ENCODE results near the gene ASIC1. TPM values are rescaled to one million over a fixed set of nuclear protein-coding genes. Genes with fewer than 3 reads are reported as not detected.

Gene ASIC1
- polyA plus RNA-seq, 2 donors = 1.4 to 2.1 TPM

DNA sequence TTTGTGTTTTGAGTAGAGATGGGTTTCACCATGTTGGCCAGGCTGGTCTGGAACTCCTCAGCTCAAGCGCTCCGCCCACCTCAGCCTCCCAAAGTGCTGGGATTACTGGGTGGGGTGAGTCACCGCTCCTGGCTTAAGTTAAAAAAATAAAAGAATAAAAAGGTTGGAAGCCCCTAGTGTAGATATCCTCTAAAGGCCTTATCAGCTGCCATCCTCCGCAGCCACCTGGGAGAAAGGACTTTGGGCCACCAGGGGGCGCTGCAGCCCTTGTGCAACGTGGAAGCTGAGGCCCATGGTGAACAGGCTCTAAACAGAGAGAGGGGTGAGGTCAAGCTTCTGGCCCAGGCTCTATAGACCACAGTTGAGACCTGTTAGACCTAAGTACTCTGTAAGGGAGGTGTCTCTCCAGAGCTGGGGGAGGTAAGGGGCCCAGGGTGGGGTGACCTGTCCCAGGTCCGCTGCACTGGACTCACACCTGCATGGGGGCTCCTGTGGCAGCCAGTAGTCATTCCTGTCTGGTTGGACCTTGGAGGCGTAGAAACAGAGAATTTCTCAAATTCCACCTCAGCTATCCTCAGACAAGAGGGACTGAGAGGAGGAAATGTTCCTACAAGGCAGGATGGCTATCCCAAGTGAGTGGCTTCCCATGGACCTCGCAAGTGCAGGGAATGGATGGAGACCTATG is 18.1 kb upstream of the ASIC1 start:
- H3K27me3 ChIP-seq (ENCODE audit: control insufficient read depth in 1 of 2, insufficient read depth in 2 of 2, low read length in 2 of 2) = no peaks in the 10 kb centered on the region
- H3K27ac ChIP-seq (ENCODE audit: low read depth in 2 of 2, low read length in 1 of 2) = no peak overlapping the region
- no peaks in the 10 kb centered on the region for H3K36me3 ChIP-seq (ENCODE audit: control insufficient read depth in 2 of 2, insufficient read depth in 2 of 2, low read length in 1 of 2)
- 43 to 47% methylated on average over 9 of the region's 9 CpGs for WGBS, 2 donors
- H3K4me3 ChIP-seq (ENCODE audit: low read depth in 1 of 2, low read length in 2 of 2) = no peak overlapping the region
- no peaks in the 10 kb centered on the region for H3K9me3 ChIP-seq (ENCODE audit: control insufficient read depth in 2 of 2, insufficient read depth in 1 of 2, low read depth in 1 of 2, low read length in 1 of 2)
- no peaks in the 10 kb centered on the region for H3K4me1 ChIP-seq (ENCODE audit: control insufficient read depth in 2 of 2, insufficient read depth in 2 of 2, low read length in 1 of 2)

GRCh38 chr12:50040657-50041056 is 16.7 kb upstream of the ASIC1 start:
- no peak overlapping the region for H3K4me3 ChIP-seq (ENCODE audit: low read depth in 1 of 2, low read length in 2 of 2)
- no peaks in the 10 kb centered on the region for H3K27me3 ChIP-seq (ENCODE audit: control insufficient read depth in 1 of 2, insufficient read depth in 2 of 2, low read length in 2 of 2)
- no peaks in the 10 kb centered on the region for H3K9me3 ChIP-seq (ENCODE audit: control insufficient read depth in 2 of 2, insufficient read depth in 1 of 2, low read depth in 1 of 2, low read length in 1 of 2)
- no peak overlapping the region for H3K27ac ChIP-seq (ENCODE audit: low read depth in 2 of 2, low read length in 1 of 2)
- no peaks in the 10 kb centered on the region for H3K36me3 ChIP-seq (ENCODE audit: control insufficient read depth in 2 of 2, insufficient read depth in 2 of 2, low read length in 1 of 2)
- 71 to 74% methylated on average over 4 of the region's 4 CpGs for WGBS, 2 donors
- no peaks in the 10 kb centered on the region for H3K4me1 ChIP-seq (ENCODE audit: control insufficient read depth in 2 of 2, insufficient read depth in 2 of 2, low read length in 1 of 2)

DNA sequence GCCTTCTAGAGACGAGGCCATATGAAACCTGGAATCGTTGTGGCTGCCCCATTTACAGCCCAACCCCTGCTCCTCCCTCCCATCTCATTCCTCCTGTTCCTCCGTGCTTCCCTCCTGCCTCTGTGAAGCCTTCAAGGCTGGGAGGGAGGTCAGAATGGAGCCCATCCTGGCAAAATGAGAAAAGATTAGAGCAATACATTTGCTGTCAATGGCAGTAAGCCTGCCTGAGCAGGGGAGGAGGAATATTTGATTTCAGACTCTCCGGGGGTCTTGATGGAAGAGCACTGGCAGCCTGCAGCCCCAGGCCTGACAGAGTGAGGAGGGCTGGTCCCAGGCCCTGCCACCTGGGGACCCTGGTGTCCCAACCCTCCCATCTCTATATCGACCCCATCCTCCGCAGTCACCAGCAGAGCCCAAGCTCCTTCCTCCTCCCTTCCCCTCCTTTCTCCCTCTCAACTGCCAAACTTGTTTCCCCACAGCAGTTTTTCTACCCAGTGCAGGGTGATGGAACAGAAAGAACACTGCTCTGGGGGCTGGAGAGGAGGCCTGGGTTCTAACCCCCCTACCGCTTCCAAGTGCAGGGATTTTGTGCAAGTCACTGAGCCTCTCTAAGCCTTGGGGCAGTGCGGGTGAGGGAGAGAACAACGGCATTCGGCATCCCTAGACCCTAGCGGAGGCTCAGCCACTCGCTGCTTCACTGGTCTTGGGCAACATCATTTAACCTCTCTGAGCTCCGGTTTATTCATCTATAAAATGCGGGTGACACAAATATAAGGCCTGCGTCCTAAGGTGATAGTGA is 16.1 kb upstream of the ASIC1 start:
- no peaks in the 10 kb centered on the region for H3K36me3 ChIP-seq (ENCODE audit: control insufficient read depth in 2 of 2, insufficient read depth in 2 of 2, low read length in 1 of 2)
- H3K4me3 ChIP-seq (ENCODE audit: low read depth in 1 of 2, low read length in 2 of 2) = no peak overlapping the region
- H3K27me3 ChIP-seq (ENCODE audit: control insufficient read depth in 1 of 2, insufficient read depth in 2 of 2, low read length in 2 of 2) = no peaks in the 10 kb centered on the region
- no peaks in the 10 kb centered on the region for H3K4me1 ChIP-seq (ENCODE audit: control insufficient read depth in 2 of 2, insufficient read depth in 2 of 2, low read length in 1 of 2)
- no peak overlapping the region for H3K27ac ChIP-seq (ENCODE audit: low read depth in 2 of 2, low read length in 1 of 2)
- H3K9me3 ChIP-seq (ENCODE audit: control insufficient read depth in 2 of 2, insufficient read depth in 1 of 2, low read depth in 1 of 2, low read length in 1 of 2) = no peaks in the 10 kb centered on the region
- WGBS, 2 donors = 85 to 86% methylated on average over 15 of the region's 15 CpGs

- Histone ChIP-seq H3K4me3 (ENCODE audit: low read depth in 1 of 2, low read length in 2 of 2) (no peak overlapping the region), H3K27ac (ENCODE audit: low read depth in 2 of 2, low read length in 1 of 2) (no peak overlapping the region), H3K27me3 (ENCODE audit: control insufficient read depth in 1 of 2, insufficient read depth in 2 of 2, low read length in 2 of 2) (no peaks in the 10 kb centered on the region), H3K36me3 (ENCODE audit: control insufficient read depth in 2 of 2, insufficient read depth in 2 of 2, low read length in 1 of 2) (no peaks in the 10 kb centered on the region), H3K9me3 (ENCODE audit: control insufficient read depth in 2 of 2, insufficient read depth in 1 of 2, low read depth in 1 of 2, low read length in 1 of 2) (no peaks in the 10 kb centered on the region), H3K4me1 (ENCODE audit: control insufficient read depth in 2 of 2, insufficient read depth in 2 of 2, low read length in 1 of 2) (no peaks in the 10 kb centered on the region)
- 86 to 91% methylated on average over 5 of the region's 5 CpGs for WGBS, 2 donors
Measured at GRCh38 chr12:50041962-50042361, 15.4 kb upstream of the ASIC1 start.

DNA sequence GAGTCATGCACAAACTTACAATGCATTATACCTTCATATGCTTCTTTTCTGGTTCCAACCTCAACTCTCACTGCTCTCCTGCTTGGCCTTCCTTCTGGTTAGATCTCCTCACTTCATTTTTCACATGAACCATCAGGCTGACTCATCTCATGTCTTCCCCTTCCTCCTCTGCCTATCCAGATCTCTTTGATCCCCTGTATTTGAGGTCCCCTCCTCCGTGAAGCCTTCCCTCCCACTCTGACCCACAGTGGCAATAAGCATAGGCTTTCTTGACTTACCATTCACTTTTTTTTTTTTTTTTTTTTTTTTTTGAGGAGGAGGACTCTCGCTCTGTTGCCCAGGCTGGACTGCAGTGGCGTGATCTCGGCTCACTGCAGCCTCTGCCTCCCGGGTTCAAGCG is 14.7 kb upstream of the ASIC1 start:
- Histone ChIP-seq H3K4me1 (ENCODE audit: control insufficient read depth in 2 of 2, insufficient read depth in 2 of 2, low read length in 1 of 2) (no peaks in the 10 kb centered on the region), H3K27me3 (ENCODE audit: control insufficient read depth in 1 of 2, insufficient read depth in 2 of 2, low read length in 2 of 2) (no peaks in the 10 kb centered on the region), H3K36me3 (ENCODE audit: control insufficient read depth in 2 of 2, insufficient read depth in 2 of 2, low read length in 1 of 2) (no peaks in the 10 kb centered on the region), H3K27ac (ENCODE audit: low read depth in 2 of 2, low read length in 1 of 2) (no peak overlapping the region), H3K4me3 (ENCODE audit: low read depth in 1 of 2, low read length in 2 of 2) (no peak overlapping the region), H3K9me3 (ENCODE audit: control insufficient read depth in 2 of 2, insufficient read depth in 1 of 2, low read depth in 1 of 2, low read length in 1 of 2) (no peaks in the 10 kb centered on the region)
- WGBS, 2 donors = 84 to 92% methylated on average over 6 of the region's 6 CpGs

DNA sequence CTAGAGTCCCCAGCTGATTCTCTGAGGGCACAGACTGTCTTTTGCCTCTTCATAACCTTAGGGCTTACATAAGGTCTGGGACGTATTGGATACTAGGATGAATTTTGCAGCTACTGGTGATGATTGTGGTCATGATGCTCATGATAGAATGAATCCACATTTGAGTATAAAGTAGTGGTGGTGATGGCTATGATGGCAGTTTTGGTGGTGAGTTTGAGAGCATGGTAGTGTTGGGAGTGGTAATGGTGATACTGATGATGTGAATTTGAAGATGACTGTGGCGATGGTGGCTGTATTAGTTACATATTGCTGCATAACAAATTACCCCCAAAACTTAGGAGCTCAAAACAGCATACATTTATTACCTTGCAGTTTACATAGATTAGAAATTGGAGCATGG is 14.1 kb upstream of the ASIC1 start:
- WGBS, 2 donors = 91 to 95% methylated on average over 2 of the region's 2 CpGs

GRCh38 chr12:50043854-50044253 is 13.5 kb upstream of the ASIC1 start:
- no peaks in the 10 kb centered on the region for H3K4me1 ChIP-seq (ENCODE audit: control insufficient read depth in 2 of 2, insufficient read depth in 2 of 2, low read length in 1 of 2)
- H3K27ac ChIP-seq (ENCODE audit: low read depth in 2 of 2, low read length in 1 of 2) = no peak overlapping the region
- no peaks in the 10 kb centered on the region for H3K9me3 ChIP-seq (ENCODE audit: control insufficient read depth in 2 of 2, insufficient read depth in 1 of 2, low read depth in 1 of 2, low read length in 1 of 2)
- H3K4me3 ChIP-seq (ENCODE audit: low read depth in 1 of 2, low read length in 2 of 2) = no peak overlapping the region
- H3K36me3 ChIP-seq (ENCODE audit: control insufficient read depth in 2 of 2, insufficient read depth in 2 of 2, low read length in 1 of 2) = no peaks in the 10 kb centered on the region
- H3K27me3 ChIP-seq (ENCODE audit: control insufficient read depth in 1 of 2, insufficient read depth in 2 of 2, low read length in 2 of 2) = no peaks in the 10 kb centered on the region
- WGBS, 2 donors = 76 to 81% methylated on average over 6 of the region's 6 CpGs

More for the DNA sequence above, 14.1 kb upstream of the ASIC1 start:
- H3K4me1 ChIP-seq (ENCODE audit: control insufficient read depth in 2 of 2, insufficient read depth in 2 of 2, low read length in 1 of 2) = no peaks in the 10 kb centered on the region
- no peaks in the 10 kb centered on the region for H3K9me3 ChIP-seq (ENCODE audit: control insufficient read depth in 2 of 2, insufficient read depth in 1 of 2, low read depth in 1 of 2, low read length in 1 of 2)
- no peaks in the 10 kb centered on the region for H3K27me3 ChIP-seq (ENCODE audit: control insufficient read depth in 1 of 2, insufficient read depth in 2 of 2, low read length in 2 of 2)
- no peaks in the 10 kb centered on the region for H3K36me3 ChIP-seq (ENCODE audit: control insufficient read depth in 2 of 2, insufficient read depth in 2 of 2, low read length in 1 of 2)
- H3K4me3 ChIP-seq (ENCODE audit: low read depth in 1 of 2, low read length in 2 of 2) = no peak overlapping the region
- no peak overlapping the region for H3K27ac ChIP-seq (ENCODE audit: low read depth in 2 of 2, low read length in 1 of 2)

DNA sequence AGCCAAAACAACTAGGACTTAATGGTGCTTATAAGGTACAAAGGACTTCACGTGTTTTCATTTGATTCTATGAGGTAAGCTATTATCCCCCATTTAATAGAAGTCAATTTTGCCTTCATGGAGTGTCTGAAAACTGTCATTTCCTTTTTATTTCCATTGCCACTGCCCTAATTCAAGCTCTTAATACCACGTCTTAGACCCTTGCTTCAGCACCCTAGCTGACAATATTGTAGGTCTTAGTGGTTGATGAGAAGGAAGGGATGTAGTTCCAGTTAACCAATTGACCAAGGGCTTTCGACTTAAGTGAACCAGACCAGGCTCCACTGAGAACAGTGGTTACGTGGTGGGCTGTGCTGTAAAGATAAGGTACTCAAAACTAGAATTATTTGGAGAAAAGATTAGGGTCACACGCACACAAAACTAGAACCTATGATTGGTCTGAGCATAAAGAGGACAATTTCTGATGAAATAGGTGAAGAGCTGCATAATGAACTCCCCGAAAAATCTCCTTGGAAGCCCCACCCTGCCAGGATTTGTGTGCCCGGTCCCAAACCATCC is 9.6 kb upstream of the ASIC1 start:
- Histone ChIP-seq H3K4me3 (ENCODE audit: low read depth in 1 of 2, low read length in 2 of 2) (no peak overlapping the region), H3K9me3 (ENCODE audit: control insufficient read depth in 2 of 2, insufficient read depth in 1 of 2, low read depth in 1 of 2, low read length in 1 of 2) (no peaks in the 10 kb centered on the region), H3K27me3 (ENCODE audit: control insufficient read depth in 1 of 2, insufficient read depth in 2 of 2, low read length in 2 of 2) (no peaks in the 10 kb centered on the region), H3K4me1 (ENCODE audit: control insufficient read depth in 2 of 2, insufficient read depth in 2 of 2, low read length in 1 of 2) (no peaks in the 10 kb centered on the region), H3K27ac (ENCODE audit: low read depth in 2 of 2, low read length in 1 of 2) (no peak overlapping the region), H3K36me3 (ENCODE audit: control insufficient read depth in 2 of 2, insufficient read depth in 2 of 2, low read length in 1 of 2) (no peaks in the 10 kb centered on the region)
- WGBS, 2 donors = 90% methylated on average over 7 of the region's 7 CpGs

- WGBS, 2 donors = 81 to 87% methylated on average over 3 of the region's 3 CpGs
- Histone ChIP-seq H3K27me3 (ENCODE audit: control insufficient read depth in 1 of 2, insufficient read depth in 2 of 2, low read length in 2 of 2) (no peaks in the 10 kb centered on the region), H3K4me3 (ENCODE audit: low read depth in 1 of 2, low read length in 2 of 2) (no peak overlapping the region), H3K9me3 (ENCODE audit: control insufficient read depth in 2 of 2, insufficient read depth in 1 of 2, low read depth in 1 of 2, low read length in 1 of 2) (no peaks in the 10 kb centered on the region), H3K36me3 (ENCODE audit: control insufficient read depth in 2 of 2, insufficient read depth in 2 of 2, low read length in 1 of 2) (no peaks in the 10 kb centered on the region), H3K27ac (ENCODE audit: low read depth in 2 of 2, low read length in 1 of 2) (no peak overlapping the region), H3K4me1 (ENCODE audit: control insufficient read depth in 2 of 2, insufficient read depth in 2 of 2, low read length in 1 of 2) (no peaks in the 10 kb centered on the region)
Measured at GRCh38 chr12:50049254-50050118, 7.9 kb upstream of the ASIC1 start.

Data from esophagus (tissue), 2 donors.